Lung (tissue), 12 donors: ENCODE data around the gene CRYGN. TPM values are rescaled to one million over a fixed set of nuclear protein-coding genes. Genes with fewer than 3 reads are reported as not detected.

ENCODE experiments used
- ATAC-seq: fragments of 200-7000 bp; cut with Tn5 transposase; one replicate; pipeline ENCODE4 v1.9.1; 2020; ENCODE audit warnings: moderate number of reproducible peaks; ENCODE audit not compliant: insufficient read depth, low FRiP score
- DNase-seq, 3 donors: peaks; one replicate each; pipeline ENCODE4 v3.0.0-alpha.2; 2013 to 2017
- H3K27ac ChIP-seq, 2 donors: one replicate each; pipeline ENCODE4 v1.5.1; 2013; ENCODE audit warnings: mild to moderate bottlenecking in 2 of 2, moderate library complexity in 2 of 2, control low read depth in 1 of 2, inconsistent platforms in 1 of 2, low read depth in 1 of 2, low read length in 1 of 2
- H3K27me3 ChIP-seq, 3 donors: one replicate each; pipeline ENCODE4 v1.5.1; 2013; ENCODE audit warnings: low read length in 2 of 3; ENCODE audit not compliant: control insufficient read depth in 3 of 3, insufficient read depth in 3 of 3
- H3K36me3 ChIP-seq, 4 donors: one replicate each; pipeline ENCODE4 v1.5.1; 2013; ENCODE audit warnings: low read length in 4 of 4, mild to moderate bottlenecking in 1 of 4, moderate library complexity in 1 of 4; ENCODE audit not compliant: control insufficient read depth in 4 of 4, insufficient read depth in 4 of 4
- H3K4me1 ChIP-seq, 5 donors: one replicate each; pipeline ENCODE4 v1.5.1; 2013; ENCODE audit warnings: low read length in 5 of 5, mild to moderate bottlenecking in 2 of 5, moderate library complexity in 1 of 5; ENCODE audit not compliant: control insufficient read depth in 5 of 5, insufficient read depth in 5 of 5
- H3K4me3 ChIP-seq: one replicate; pipeline ENCODE4 v1.5.1; 2013; ENCODE audit warnings: mild to moderate bottlenecking, control low read depth, moderate library complexity
- H3K9ac ChIP-seq, 2 donors: one replicate each; pipeline ENCODE4 v1.5.1; 2013; ENCODE audit warnings: low read length in 2 of 2, control low read depth in 1 of 2; ENCODE audit not compliant: insufficient read depth in 1 of 2
- H3K9me3 ChIP-seq, 4 donors: one replicate each; pipeline ENCODE4 v1.5.1; 2013; ENCODE audit warnings: low read length in 3 of 4, mild to moderate bottlenecking in 1 of 4, moderate library complexity in 1 of 4; ENCODE audit not compliant: control insufficient read depth in 4 of 4, insufficient read depth in 3 of 4
- WGBS, 2 donors: extraction: QIAGEN DNeasy Blood & Tissue Kit; methylation state at CpG; one replicate each; pipeline ENCODE4 v1.1.7; 2013; 5-methylcytosine and 5-hydroxymethylcytosine counted together
- polyA plus RNA-seq, 2 donors: library from polyadenylated mRNA; stranded (reverse); fragments of 200-250 nt; gene quantifications; one replicate each; pipeline ENCODE4 v1.2.1, GENCODE V29; 2013
- total RNA-seq, 2 donors: library from RNA; depleted of rRNA in 1 of 2; stranded (reverse); fragments of >200 nt in 1 of 2; gene quantifications; one replicate each; pipeline ENCODE4 v1.2.1, GENCODE V29; 2014 to 2021
- TF ChIP-seq, protein P1 (sequence below): IDR thresholded peaks from 2 replicates; pipeline ENCODE4 v1.5.1; 2012; ENCODE audit warnings: mild to moderate bottlenecking; ENCODE audit errors: control extremely low read depth, extremely low read depth
- donor health status: control.
- donor health status: control.
- donor health status: Bipolar disorder and iron deficiency.
- donor health status: healthy.
- donor health status: DM: yes; HTN: yes; CAD: no.

Gene CRYGN
- total and polyA plus RNA-seq, 4 donors = 0.07 to 0.34 (median 0.28) TPM; not detected in 1

DNA sequence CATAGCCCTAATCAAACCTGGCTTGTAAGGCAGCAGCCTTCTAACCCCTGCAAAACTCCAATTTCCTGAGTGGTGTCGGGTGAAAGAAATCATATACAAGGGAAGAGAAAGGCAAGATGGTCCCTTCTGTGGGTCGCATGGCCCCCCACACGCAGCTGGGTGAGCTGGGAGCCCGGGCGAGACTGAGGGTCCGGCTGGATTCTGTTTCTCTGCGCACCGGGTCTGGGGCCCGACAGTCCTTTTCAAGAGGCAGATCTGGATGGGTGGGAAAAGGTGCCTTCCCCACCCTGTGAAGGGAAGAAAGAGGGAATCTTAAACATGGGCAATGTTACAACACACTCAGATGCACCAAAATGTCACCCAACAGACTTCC, 48.6 kb downstream of the CRYGN start:
- no peak overlapping the region for H3K4me3 ChIP-seq
- no peak overlapping the region for H3K27ac ChIP-seq
- ATAC-seq = no peak
- WGBS, 2 donors = 85 to 92% methylated on average over 9 of the region's 9 CpGs
- TF ChIP-seq, protein P1, sequence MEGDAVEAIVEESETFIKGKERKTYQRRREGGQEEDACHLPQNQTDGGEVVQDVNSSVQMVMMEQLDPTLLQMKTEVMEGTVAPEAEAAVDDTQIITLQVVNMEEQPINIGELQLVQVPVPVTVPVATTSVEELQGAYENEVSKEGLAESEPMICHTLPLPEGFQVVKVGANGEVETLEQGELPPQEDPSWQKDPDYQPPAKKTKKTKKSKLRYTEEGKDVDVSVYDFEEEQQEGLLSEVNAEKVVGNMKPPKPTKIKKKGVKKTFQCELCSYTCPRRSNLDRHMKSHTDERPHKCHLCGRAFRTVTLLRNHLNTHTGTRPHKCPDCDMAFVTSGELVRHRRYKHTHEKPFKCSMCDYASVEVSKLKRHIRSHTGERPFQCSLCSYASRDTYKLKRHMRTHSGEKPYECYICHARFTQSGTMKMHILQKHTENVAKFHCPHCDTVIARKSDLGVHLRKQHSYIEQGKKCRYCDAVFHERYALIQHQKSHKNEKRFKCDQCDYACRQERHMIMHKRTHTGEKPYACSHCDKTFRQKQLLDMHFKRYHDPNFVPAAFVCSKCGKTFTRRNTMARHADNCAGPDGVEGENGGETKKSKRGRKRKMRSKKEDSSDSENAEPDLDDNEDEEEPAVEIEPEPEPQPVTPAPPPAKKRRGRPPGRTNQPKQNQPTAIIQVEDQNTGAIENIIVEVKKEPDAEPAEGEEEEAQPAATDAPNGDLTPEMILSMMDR = no peak
- H3K9me3 ChIP-seq = no peaks in the 10 kb centered on the region
- DNase-seq = no peak
- peaks cover 0 to 2% (median 0%) of the 10 kb centered on the region in 3 donors for H3K27me3 ChIP-seq
- H3K9ac ChIP-seq = no peak overlapping the region
- peaks cover 0 to 3% (median 0%) of the 10 kb centered on the region in 5 donors for H3K4me1 ChIP-seq
- peaks cover 0 to 6% (median 1%) of the 10 kb centered on the region in 4 donors for H3K36me3 ChIP-seq

- Histone ChIP-seq H3K27ac (no peak overlapping the region), H3K4me1 (peaks cover 0 to 6% (median 0%) of the 10 kb centered on the region in 5 donors), H3K9me3 (no peaks in the 10 kb centered on the region), H3K27me3 (peaks cover 0 to 2% (median 0%) of the 10 kb centered on the region in 3 donors), H3K4me3 (no peak overlapping the region), H3K36me3 (peaks cover 0 to 6% (median 1%) of the 10 kb centered on the region in 4 donors), H3K9ac (no peak overlapping the region)
- no peak for DNase-seq
- TF ChIP-seq, protein P1 = no peak
- 63 to 76% methylated on average over 25 of the region's 25 CpGs for WGBS, 2 donors
- no peak for ATAC-seq
Observed at GRCh38 chr7:151390598-151391357, 49.2 kb downstream of the CRYGN start.

GRCh38 chr7:151389768-151390597, 50.0 kb downstream of the CRYGN start:
- H3K4me3 ChIP-seq = no peak overlapping the region
- no peaks in the 10 kb centered on the region for H3K9me3 ChIP-seq
- ATAC-seq = no peak
- no peak for DNase-seq
- peaks cover 0 to 6% (median 0%) of the 10 kb centered on the region in 5 donors for H3K4me1 ChIP-seq
- no peak overlapping the region for H3K9ac ChIP-seq
- H3K27me3 ChIP-seq = peaks cover 0 to 2% (median 0%) of the 10 kb centered on the region in 3 donors
- H3K36me3 ChIP-seq = peaks cover 0 to 6% (median 1%) of the 10 kb centered on the region in 4 donors
- WGBS, 2 donors = 59 to 77% methylated on average over 23 to 24 of the region's 24 CpGs
- TF ChIP-seq, protein P1 = no peak
- no peak overlapping the region for H3K27ac ChIP-seq
